Measurements from ENCODE around the gene OFD1. TPM values are rescaled to one million over a fixed set of nuclear protein-coding genes. Genes with fewer than 3 reads are reported as not detected.
A peak's percentile ranks its signal among the peaks of the same experiment; 100 is the strongest.

OFD1 gene
- total RNA-seq, 1 experiment from 2014 or later = 14.4 TPM

- intact Hi-C loops (cut with micrococcal nuclease) = no loop called here
- H3F3A ChIP-seq (ENCODE audit: low read length, unreplicated experiment) = no peaks in the 10 kb centered on the region
- H4K20me1 ChIP-seq (ENCODE audit: low read length) = no peaks in the 10 kb centered on the region
- no peak overlapping the region for H3K4me3 ChIP-seq (ENCODE audit: low read length)
- no peak overlapping the region for H2AFZ ChIP-seq (ENCODE audit: low read length)
- H3K9me3 ChIP-seq (ENCODE audit: low read length) = no peaks in the 10 kb centered on the region
- H3K27ac ChIP-seq (ENCODE audit: low read length) = no peak overlapping the region
- ChIA-PET CTCF (no interaction called here), POLR2A (ENCODE audit: unreplicated experiment) (no interaction called here)
- no peaks in the 10 kb centered on the region; the same call in 1 of the 2 replicates for H3K4me1 ChIP-seq (ENCODE audit: insufficient read depth, low read length)
- H3K79me2 ChIP-seq (ENCODE audit: low read length) = no peaks in the 10 kb centered on the region
- TF ChIP-seq EZH2 (IDR thresholded peaks at IDR 0.05; ENCODE audit: low read length, unreplicated experiment) = no peak
- no peak for TF ChIP-seq CTCF (conservative IDR thresholded peaks at IDR 0.05; ENCODE audit: low read depth, low read length)
- TF ChIP-seq EZH2phosphoT487 (IDR thresholded peaks at IDR 0.05; ENCODE audit: borderline replicate concordance, low read length) = no peak
- no peaks in the 10 kb centered on the region for H3K9me2 ChIP-seq (replicated peaks; ENCODE audit: low read length)
- no peak for ATAC-seq
- H3K9ac ChIP-seq (ENCODE audit: low read length) = no peak overlapping the region
- no peak for DNase-seq
- no TSS peak for BruUV-seq (replicated peaks)
- no peak overlapping the region for H3K4me2 ChIP-seq (ENCODE audit: low read length)
- no peaks in the 10 kb centered on the region for H3K36me3 ChIP-seq (ENCODE audit: low read depth, low read length)
- H3K27me3 ChIP-seq (ENCODE audit: low read length) = no peaks in the 10 kb centered on the region
These were observed 51.5 kb downstream of the OFD1 start for GRCh38 chrX:13786048-13786447.

GRCh38 chrX:13790206-13791131 is 55.9 kb downstream of the OFD1 start:
- intact Hi-C loops (cut with micrococcal nuclease) = no loop called here
- no peak overlapping the region for H3K4me3 ChIP-seq (ENCODE audit: low read length)
- H3K4me1 ChIP-seq (ENCODE audit: insufficient read depth, low read length) = no peaks in the 10 kb centered on the region; the same call in 1 of the 2 replicates
- no peak overlapping the region for H3K27ac ChIP-seq (ENCODE audit: low read length)
- H2AFZ ChIP-seq (ENCODE audit: low read length) = no peak overlapping the region; the same call in 1 of the 2 replicates
- H3K9ac ChIP-seq (ENCODE audit: low read length) = no peak overlapping the region
- ATAC-seq (peak; percentile 46), DNase-seq (peak; percentile 15)
- ChIA-PET POLR2A (ENCODE audit: unreplicated experiment) (no interaction called here), CTCF (interaction anchor here (0.5 kb wide), 1 partner anchor 8 kb away, joined by 3 read pairs; no protein-coding TSS in a partner anchor)
- H3K4me2 ChIP-seq (ENCODE audit: low read length) = no peak overlapping the region
- TF ChIP-seq CTCF (conservative IDR thresholded peaks at IDR 0.05; ENCODE audit: low read depth, low read length) = no peak
- TF ChIP-seq EZH2phosphoT487 (IDR thresholded peaks at IDR 0.05; ENCODE audit: borderline replicate concordance, low read length) = no peak
- no peak for TF ChIP-seq EZH2 (IDR thresholded peaks at IDR 0.05; ENCODE audit: low read length, unreplicated experiment)
- H3K36me3 ChIP-seq (ENCODE audit: low read depth, low read length) = no peaks in the 10 kb centered on the region
- H3K79me2 ChIP-seq (ENCODE audit: low read length) = no peaks in the 10 kb centered on the region
- H3K27me3 ChIP-seq (ENCODE audit: low read length) = no peaks in the 10 kb centered on the region
- H3K9me2 ChIP-seq (replicated peaks; ENCODE audit: low read length) = no peaks in the 10 kb centered on the region
- BruUV-seq (replicated peaks) = no TSS peak
- no peaks in the 10 kb centered on the region for H4K20me1 ChIP-seq (ENCODE audit: low read length)
- H3F3A ChIP-seq (ENCODE audit: low read length, unreplicated experiment) = no peaks in the 10 kb centered on the region
- H3K9me3 ChIP-seq (ENCODE audit: low read length) = no peaks in the 10 kb centered on the region

GRCh38 chrX:13791145-13791544 is 56.6 kb downstream of the OFD1 start:
- no peak for DNase-seq

More at GRCh38 chrX:13791145-13791544, 56.6 kb downstream of the OFD1 start:
- Histone ChIP-seq H3F3A (ENCODE audit: low read length, unreplicated experiment) (no peaks in the 10 kb centered on the region), H3K27ac (ENCODE audit: low read length) (no peak overlapping the region), H3K4me3 (ENCODE audit: low read length) (no peak overlapping the region), H3K4me2 (ENCODE audit: low read length) (no peak overlapping the region), H3K79me2 (ENCODE audit: low read length) (no peaks in the 10 kb centered on the region), H3K27me3 (ENCODE audit: low read length) (no peaks in the 10 kb centered on the region), H3K9ac (ENCODE audit: low read length) (no peak overlapping the region), H4K20me1 (ENCODE audit: low read length) (no peaks in the 10 kb centered on the region), H3K4me1 (ENCODE audit: insufficient read depth, low read length) (no peaks in the 10 kb centered on the region; the same call in 1 of the 2 replicates), H3K9me3 (ENCODE audit: low read length) (no peaks in the 10 kb centered on the region), H3K9me2 (replicated peaks; ENCODE audit: low read length) (no peaks in the 10 kb centered on the region), H2AFZ (ENCODE audit: low read length) (no peak overlapping the region), H3K36me3 (ENCODE audit: low read depth, low read length) (no peaks in the 10 kb centered on the region)
- POLR2A ChIA-PET (ENCODE audit: unreplicated experiment) = no interaction called here
- BruUV-seq (replicated peaks) = no TSS peak
- intact Hi-C loops (cut with micrococcal nuclease) = no loop called here
- no peak for TF ChIP-seq EZH2 (IDR thresholded peaks at IDR 0.05; ENCODE audit: low read length, unreplicated experiment)
- no peak for TF ChIP-seq EZH2phosphoT487 (IDR thresholded peaks at IDR 0.05; ENCODE audit: borderline replicate concordance, low read length)
- TF ChIP-seq CTCF (conservative IDR thresholded peaks at IDR 0.05; ENCODE audit: low read depth, low read length) = no peak
- CTCF ChIA-PET = no interaction called here
- no peak for ATAC-seq

All from PC-3 (cell line).